ENCODE results near the gene ZNF836.
A peak's percentile ranks its signal among the peaks of the same experiment; 100 is the strongest.
"Not testable (repeated sequence)": the region's sequence is repeated elsewhere in the genome, so short reads cannot be mapped to it uniquely, and the experiment has no call there.

Gene ZNF836

GRCh38 chr19:52171321-52172169 is at the start of gene ZNF836:
Gene ZNF836, minus strand, starts transcription at chr19:52171621. Its CDS starts 3,549 bp downstream, at chr19:52168072.
- DNase-seq, result peak; percentile 92

GRCh38 chr19:52221031-52221430 is 49.6 kb upstream of the ZNF836 start:
- no peak for DNase-seq

GRCh38 chr19:52219611-52220010 is 48.2 kb upstream of the ZNF836 start:
- DNase-seq, result no peak

- DNase-seq, result no peak
These were observed 46.2 kb upstream of the ZNF836 start for GRCh38 chr19:52217576-52217975.

DNA sequence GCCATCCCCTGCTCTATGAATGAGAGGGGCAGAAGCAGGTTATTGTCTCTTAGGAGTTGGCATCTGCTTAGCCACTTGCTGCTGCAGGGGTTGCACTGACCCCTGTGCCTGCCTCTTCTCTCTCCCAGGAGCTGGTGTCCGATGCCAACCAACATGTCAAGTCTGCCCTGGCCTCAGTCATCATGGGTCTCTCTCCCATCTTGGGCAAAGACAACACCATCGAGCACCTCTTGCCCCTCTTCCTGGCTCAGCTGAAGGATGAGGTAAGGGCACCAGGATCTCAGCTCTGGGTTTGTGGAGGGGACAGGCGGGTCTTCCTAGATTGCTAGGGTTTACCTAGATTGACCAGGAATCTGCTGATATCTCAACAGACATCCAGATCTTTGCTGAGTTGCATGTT is 45.0 kb upstream of the ZNF836 start:
- no peak for DNase-seq

GRCh38 chr19:52214241-52214640 is 42.8 kb upstream of the ZNF836 start:
- DNase-seq, result no peak

- no peak for DNase-seq
These were observed 41.3 kb upstream of the ZNF836 start for GRCh38 chr19:52212572-52213255.

DNA sequence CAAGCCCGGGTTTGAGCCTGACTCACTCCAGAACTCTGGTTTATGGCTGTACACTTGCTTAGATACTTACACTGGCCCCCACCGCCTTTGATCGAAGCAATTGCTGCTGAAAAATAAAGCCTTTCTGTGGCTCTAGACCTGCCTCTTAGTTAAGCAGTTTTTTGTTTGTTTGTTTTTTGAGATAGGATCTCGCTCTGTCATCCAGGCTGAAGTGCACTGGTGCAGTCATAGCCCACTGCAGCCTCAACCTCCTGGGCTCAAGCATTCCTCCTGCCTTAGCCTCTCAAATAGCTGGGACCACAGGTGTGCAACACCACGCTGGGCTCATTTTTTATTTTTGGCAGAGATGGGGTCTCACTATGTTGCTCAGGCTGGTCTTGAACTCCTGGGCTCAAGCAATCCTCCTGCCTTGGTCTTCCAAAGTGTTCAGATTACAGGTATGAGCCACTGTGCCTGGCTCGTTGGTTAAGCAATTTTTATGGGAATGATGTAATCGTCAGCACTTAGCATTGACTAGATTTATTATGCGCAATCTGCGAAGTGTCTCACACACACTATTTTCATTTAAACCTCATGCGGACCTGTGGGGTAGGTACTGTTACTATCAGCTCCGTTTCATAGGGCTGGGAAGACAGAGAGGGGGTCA is 40.6 kb upstream of the ZNF836 start:
- DNase-seq, result no peak

GRCh38 chr19:52211203-52211602 is 39.8 kb upstream of the ZNF836 start:
- no peak for DNase-seq

DNA sequence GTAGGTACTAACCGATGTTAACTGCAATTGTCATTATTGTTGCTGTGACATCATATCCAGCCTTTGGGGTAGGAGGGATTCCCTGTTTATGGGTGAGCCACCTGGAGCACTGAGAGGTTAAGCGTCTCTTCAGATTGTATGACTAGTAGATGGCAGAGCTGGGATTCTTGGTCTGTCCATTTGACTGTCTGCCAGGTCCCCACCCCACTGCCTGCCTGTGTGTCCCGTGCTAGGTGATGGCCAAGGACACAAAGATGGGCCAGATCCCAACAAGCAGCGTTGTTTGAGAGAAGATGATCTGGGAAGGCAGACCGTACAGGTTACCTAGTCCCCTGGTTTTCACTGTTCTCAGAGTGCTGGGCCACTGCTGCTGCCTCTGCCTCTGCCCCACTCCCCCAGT is 35.1 kb upstream of the ZNF836 start:
- no peak for DNase-seq

- not testable (repeated sequence) for DNase-seq
These were observed 29.5 kb upstream of the ZNF836 start for GRCh38 chr19:52200755-52201391.

- DNase-seq, result no peak
These were observed 28.6 kb upstream of the ZNF836 start for GRCh38 chr19:52200044-52200443.

- DNase-seq, result no peak
These were observed 27.3 kb upstream of the ZNF836 start for GRCh38 chr19:52198678-52199077.

DNA sequence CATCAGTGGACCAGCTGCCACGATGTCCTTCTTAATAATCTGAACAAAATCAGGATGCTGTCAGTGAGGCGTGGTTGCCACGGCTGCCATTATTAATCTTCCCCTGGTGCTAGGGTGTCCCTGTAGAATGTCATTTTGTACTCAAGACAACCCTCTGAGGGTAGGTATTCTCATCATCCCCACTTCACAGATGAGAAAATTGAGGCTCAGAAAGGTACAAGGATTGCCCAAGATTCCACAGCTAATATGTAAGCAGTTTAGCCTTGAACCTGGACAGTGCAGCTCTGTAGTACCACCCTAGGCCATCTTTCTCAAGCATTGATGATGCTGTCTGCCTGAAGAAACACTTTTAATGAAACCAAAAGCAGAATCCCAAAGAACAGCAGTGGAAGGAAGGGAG is 26.5 kb upstream of the ZNF836 start:
- DNase-seq, result no peak

- no peak for DNase-seq
These were observed 25.0 kb upstream of the ZNF836 start for GRCh38 chr19:52196256-52196967.

DNA sequence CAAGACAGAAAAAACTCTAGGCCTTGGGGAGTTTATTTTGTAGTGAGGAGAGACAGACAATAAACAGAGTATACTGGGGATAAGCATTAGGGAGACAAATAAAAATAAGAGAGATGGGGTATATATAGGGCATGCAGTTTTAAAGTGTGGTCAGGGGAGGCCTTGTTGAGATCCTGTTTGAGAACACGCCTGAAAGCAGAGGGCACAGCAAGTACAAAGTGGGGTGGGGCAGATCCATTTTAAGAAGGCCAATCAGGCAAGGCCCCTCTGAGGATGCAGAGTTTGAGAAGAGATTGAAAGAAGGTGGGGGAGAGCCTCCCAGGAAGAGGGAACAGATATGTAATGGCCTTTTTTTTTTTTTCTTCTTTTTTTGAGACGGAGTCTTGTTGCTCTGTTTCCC is 20.5 kb upstream of the ZNF836 start:
- no peak for DNase-seq

GRCh38 chr19:52191389-52191788 is 20.0 kb upstream of the ZNF836 start:
- DNase-seq, result no peak

DNA sequence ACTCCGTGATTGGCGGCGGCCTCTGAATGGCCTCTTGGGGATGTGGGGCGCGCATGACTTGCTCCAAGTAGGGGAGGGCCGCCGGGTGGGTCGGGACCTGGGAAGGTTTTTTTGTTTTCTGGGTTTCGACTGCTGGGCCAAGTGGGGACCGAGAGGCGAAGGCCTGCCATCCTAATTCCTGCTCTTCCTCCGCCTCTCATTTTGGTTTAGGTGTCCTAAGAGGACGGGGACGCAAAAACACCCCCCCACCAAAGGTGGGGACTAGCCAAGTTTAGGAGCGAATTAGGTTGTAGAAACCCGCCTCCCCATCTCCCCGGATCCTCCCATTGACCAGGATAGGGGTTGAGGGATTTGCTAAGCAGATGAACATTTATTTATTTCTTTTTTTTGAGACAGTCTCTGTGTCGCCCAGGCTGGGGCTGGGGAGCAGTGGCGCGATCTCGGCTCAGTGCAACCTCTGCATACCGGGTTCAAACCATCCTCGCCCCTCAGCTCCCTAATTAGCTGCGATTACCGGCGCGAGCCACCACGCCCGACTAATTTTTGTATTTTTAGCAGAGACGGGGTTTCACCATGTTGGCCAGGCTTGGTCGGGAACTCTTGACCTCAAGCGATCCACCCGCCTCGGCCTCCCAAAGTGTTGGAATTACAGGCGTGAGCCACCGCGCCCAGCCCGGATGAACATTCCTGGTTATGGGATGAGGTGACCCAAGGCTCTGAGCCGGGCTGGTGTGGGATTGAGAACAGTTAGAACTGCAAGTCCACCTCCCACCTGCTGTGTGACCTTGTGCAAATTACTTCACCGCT is 19.3 kb upstream of the ZNF836 start:
- DNase-seq, result no peak

DNA sequence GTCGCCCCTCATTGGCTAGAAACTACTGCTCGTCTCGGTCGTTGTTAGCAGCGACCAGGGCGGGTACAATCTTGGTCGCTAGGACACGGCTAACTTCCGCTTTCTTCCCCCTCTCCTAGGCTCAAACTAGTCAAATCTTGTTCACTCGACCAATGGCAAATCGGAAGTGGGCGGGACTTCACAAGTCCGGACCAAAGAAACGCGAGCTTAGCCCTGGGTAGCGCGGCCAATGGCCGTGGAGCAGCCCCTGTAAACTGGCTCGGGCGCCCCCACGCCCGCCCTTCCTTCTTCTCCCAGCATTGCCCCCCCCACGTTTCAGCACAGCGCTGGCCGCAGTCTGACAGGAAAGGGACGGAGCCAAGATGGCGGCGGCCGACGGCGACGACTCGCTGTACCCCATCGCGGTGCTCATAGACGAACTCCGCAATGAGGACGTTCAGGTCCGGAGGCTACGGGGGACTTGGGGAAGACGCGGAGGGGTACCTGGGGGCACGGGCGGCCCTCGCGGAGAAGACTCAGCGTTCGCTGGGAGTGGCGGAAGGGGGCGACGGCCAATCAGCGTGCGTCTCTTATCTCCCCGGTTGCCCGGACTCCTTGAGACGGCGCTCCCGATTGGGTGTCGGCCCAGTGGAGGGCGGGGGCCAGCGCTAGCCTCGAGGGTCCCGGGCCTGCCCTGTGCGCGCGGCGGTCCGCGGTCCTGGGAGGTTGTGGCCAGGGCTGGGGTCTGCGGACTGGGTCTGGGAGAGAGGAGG is 18.5 kb upstream of the ZNF836 start, which contains the start of gene PPP2R1A:
Gene PPP2R1A (plus strand): TSS at position 318 of the 752 bp plus-strand sequence. CDS start 45 bp downstream, at position 363.
- DNase-seq, result peak; percentile 97

DNA sequence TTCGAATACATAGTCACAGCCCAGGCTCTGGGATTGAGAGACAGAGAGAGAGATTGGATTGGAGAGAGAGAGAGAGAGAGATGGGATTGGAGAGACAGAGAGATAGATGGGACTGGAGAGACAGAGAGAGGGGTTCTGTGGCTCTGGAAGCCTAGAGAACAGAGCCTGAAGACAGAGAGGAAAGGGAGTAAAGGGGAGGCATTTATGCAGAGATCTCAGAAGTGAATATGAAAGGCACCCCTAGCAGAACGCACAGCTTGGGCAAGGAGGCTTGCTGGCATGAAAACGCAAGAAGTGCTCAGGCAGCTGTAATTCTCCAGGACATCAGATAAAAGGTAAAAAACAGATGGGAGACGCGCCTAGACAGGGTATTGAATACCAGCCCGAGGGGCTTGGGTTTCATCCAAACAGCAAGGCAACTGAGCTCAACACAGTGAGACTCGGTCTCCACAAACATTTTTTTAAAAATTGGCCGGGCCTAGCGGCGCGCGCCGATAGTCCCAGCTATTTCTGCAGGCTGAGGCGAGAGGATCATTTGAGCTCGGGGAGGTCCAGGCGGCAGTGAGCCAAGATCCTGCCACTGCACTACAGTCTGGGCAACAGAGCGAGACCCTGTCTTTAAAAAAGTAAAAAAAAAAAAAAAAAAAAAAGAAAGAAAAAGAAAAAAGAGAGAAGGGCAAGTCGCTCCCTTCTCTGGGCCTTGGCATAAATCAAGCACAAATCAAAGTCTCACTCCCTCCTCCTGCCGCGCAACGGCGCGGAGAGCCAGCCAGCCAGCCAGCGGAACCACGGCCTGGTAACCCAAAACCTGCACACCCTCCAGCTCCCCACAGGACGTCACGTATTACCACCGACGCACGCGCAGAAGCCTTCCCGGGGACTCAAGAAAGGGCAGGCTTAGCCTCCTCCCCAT is 17.7 kb upstream of the ZNF836 start:
- peak; percentile 96 for DNase-seq

Measured in activated CD8-positive, alpha-beta memory T cell treated with anti-CD3 and anti-CD28 coated beads, Interleukin-2, amount 50 U/mL, for 4 hours (primary cell).